NAMALWA (cell line): ENCODE data around the gene SELL.
"Not testable (repeated sequence)": the region's sequence is repeated elsewhere in the genome, so short reads cannot be mapped to it uniquely, and the experiment has no call there.

Experiments used
- DNase-seq: peaks from one replicate; pipeline ENCODE4 v3.0.0-alpha.2; 2015; ENCODE audit warnings: low spot score

SELL gene

DNA sequence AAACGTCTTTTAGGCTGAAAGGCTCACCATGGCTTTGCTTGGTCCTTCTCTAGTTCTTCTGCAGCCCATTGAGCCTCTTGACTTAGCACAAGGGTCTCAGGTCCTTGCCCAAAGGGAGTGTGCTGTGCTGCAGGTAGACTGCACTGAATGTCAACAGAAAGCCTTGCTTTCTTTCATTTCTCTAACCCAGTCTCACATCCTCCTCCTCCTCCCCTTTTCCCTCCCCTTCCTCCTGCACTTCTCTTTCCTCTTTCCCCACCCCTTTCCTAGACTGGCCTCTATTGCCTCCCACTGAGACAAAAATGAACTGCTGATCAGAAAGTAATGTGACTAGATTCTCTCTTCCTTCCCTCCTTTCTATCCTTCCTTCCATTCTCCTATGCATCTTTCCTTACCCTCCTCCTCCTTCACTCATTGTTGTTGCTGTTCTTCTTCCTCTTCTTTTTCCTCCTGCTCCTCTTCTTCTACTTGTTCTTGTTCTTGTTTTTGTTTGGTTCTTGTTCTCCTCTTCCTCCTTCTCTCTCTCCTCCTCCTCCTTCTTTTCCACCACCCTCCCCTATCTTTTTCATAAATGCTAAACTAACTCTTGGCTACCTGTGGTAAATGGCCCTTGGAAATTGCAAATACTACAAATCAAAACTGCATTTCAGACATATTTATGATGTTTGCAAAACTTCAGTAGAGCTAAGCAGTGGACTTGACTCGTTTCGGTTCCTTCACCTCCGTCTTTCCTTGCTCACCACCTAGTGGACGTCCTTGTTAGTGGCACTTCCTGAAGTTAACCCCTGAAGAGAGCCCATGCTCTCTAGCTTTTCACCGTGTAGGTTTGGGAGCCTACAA lies at the start of gene SELL:
TSS of gene SELL (minus strand) at position 152 of the 840 bp plus-strand sequence. CDS start at position 30, 122 bp downstream.
- peak; percentile 91 for DNase-seq

DNA sequence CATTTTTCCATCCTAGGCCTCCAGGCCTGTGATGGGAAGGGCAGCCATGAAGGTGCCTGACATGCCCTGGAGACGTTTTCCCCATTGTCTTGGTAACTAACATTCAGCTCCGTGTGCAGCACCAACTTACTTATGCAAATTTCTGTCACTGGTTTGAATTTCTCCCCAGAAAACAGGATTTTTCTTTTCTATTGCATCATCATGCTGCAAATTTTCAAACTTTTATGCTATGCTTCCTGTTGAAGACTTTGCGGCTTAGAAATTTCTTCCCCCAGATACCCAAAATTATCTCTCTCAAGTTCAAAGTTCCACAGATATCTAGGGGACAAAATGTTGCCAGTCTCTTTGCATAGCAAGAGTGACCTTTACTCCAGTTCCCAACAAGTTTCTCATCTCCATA lies 47.6 kb upstream of the SELL start:
- no peak for DNase-seq

DNA sequence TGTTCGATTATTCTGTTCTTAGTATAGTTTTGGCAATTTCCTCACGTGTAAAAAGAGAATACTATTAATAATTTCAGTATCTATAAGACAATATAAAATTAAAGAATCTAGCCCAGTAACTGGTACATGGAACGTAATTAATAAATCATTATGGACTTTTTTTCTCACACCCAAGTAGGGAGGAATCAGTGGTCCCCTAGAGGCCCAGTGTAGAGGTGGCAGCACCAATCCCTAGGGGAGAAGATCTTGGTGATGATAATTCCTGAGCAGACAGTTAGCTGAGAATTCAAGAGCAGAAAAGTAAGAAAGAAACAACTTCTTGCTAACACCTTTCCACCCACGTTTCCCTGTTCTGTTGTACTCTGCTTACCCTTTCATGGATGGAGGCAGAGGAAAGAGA lies 42.1 kb upstream of the SELL start:
- DNase-seq: no peak

GRCh38 chr1:169750041-169750440 lies 38.6 kb upstream of the SELL start:
- no peak for DNase-seq

- no peak for DNase-seq
Measured at GRCh38 chr1:169746550-169746949, 35.1 kb upstream of the SELL start.

DNA sequence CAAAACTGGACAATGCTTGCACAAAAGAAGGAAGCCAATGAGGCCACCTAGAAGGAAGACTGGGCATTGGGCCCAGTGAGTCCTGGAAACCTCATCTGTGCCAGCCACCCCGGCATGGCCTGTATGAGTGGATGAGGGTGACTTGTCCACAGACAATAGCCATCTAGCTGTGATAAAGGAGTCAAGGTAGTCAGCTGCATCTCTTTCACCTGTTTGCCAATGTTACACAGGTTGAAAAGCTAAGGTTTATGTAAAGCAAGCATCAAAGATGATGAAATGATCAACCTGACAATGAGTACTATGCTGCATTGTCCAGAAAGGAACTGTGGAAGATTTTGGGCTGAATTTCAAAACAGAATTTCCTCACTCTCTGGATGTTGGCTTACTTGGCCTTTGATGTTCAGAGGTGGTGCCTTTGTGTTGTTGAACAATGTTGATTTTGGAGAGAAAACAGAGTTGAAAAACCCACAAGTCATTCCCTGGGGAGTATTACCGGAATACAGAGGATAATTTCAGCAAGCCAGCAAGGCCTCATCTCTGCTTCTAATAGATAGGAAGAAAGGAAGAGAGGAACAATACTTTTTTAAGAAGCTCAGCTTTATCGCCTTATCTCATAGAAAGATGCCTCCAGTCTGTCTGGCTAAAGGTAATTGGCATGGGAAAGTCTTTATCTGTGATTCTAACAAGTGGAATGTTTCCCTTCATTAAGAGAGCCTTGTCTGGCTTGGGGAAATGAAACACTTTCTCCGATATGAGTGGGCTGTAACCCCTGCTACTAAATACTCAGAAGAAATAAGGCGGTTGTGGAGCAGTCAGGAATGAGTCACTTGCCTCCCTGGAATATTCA lies 33.8 kb upstream of the SELL start:
- no peak for DNase-seq

GRCh38 chr1:169741666-169742394 lies 30.4 kb upstream of the SELL start:
- DNase-seq: no peak

DNA sequence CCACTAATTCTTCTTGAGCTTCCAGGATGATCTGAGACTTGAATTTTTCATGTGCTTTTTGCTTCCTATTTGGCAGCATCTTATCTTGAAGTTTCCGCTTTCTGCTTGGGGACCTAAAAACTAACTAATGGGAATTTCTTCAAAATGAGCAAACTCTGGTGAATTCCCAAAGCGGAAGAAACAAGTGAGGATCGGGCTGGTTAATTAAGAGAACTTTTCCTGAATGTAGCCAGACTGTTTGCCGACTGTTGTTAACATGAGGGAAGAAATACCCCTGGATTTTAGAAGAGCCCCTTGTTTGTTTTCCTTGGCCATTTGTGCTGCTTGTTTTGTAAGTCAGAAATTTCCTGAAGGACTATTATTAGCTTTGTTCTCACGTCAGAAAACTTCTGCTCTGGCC lies 28.6 kb upstream of the SELL start:
- no peak for DNase-seq

DNA sequence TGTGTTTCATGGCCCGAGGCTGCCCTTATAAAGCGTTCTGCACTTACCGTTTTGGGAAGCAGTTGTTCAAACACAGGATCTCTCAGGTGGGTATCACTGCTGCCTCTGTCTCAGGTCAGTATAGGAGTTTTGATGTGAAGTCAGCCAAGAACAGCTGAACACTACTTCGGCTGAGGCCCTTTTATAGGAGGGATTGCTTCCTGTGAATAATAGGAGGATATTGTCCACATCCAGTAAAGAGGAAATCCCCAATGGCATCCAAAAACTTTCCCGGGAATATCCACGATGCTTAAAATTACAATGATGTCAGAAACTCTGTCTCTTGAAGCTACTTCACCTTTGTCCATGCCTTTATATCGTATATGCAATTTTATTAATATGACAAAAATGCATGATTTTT lies 22.5 kb upstream of the SELL start, which contains the start of gene SELE:
TSS of gene SELE (minus strand) at position 156 of the 400 bp plus-strand sequence. CDS start 467 bp downstream, outside the sequence.
- DNase-seq: no peak

DNA sequence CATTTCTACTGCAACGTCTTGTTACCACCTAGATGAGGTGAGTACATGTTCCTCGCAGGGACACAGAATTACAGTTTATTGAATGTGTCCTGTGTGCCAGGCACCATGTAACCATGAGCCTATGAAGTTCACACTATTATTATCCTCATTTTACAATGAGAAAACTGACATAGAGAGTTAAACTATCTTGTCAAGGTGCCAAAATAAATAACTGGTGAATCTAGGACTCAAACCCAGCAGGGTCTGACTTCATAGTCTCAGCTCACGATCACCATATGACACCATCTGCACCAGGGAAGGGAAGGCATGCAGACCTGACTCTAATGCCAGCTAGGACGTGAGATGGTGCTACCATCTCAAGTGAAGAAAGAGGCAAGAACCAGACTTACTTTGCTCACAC lies 20.0 kb upstream of the SELL start:
- DNase-seq: no peak

DNA sequence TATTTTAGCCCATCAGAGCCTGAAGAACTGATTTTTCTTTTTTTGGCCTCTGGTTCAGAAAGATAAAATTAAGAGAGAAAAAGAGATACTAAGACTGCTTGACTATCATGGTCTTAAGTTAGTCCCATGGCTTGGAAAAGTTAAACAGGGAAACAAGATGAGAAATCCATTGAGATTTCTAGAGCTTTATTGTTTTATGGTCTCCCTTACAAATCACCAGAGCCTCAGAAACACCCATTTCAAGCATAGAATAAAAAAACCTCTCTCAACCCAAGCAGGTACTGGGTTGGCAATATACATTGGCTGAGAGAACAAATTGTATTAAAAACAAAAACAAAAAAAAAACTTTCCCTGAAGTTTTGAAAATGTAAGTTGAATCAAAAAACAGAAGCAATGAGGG lies 18.6 kb upstream of the SELL start:
- DNase-seq: no peak

- no peak for DNase-seq
Measured at GRCh38 chr1:169727307-169727706, 15.9 kb upstream of the SELL start.

GRCh38 chr1:169726851-169727250 lies 15.4 kb upstream of the SELL start:
- DNase-seq: no peak

DNA sequence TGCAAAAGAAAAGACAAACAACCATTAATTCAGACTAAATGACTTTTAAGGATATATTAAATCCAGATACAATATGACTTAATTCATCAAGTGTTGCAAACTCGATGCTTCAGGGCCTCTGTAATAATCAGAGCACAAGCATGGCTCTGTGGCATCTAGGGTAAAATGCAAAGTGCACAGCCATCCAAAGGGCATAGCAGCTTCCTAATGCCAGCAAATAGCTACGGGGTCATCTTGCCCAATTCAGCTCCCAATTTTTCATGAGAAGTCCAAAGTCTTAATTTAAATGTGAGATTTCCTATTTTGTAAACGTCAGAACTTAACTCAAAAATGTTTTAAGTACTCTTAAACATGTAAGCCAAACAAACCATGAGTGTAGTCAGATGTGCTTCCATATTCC lies 14.5 kb upstream of the SELL start:
- DNase-seq: no peak

GRCh38 chr1:169724168-169724567 lies 12.7 kb upstream of the SELL start:
- no peak for DNase-seq

GRCh38 chr1:169723763-169724162 lies 12.3 kb upstream of the SELL start:
- no peak for DNase-seq

GRCh38 chr1:169722779-169723178 lies 11.4 kb upstream of the SELL start:
- DNase-seq: no peak

- not testable (repeated sequence) for DNase-seq
Measured at GRCh38 chr1:169715100-169715499, 3.7 kb upstream of the SELL start.

DNA sequence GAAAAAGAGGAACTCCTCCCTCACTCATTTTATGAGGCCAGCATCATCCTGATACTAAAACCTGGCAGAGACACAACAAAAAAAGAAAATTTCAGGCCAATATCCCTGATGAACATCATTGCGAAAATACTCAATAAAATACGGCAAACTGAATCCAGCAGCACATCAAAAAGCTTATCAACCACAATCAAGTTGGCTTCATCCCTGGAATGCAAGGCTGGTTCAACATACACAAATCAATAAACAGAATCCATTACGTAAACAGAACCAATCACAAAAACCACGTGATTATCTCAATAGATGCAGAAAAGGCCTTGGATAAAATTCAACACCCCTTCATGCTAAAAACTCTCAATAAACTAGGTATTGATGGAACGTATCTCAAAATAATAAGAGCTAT lies 1.7 kb upstream of the SELL start:
- not testable (repeated sequence) for DNase-seq

GRCh38 chr1:169712309-169712631 lies 850 bp upstream of the SELL start:
- DNase-seq: no peak

- DNase-seq: no peak
Measured at GRCh38 chr1:169708647-169709046, 2.8 kb downstream of the SELL start.

DNA sequence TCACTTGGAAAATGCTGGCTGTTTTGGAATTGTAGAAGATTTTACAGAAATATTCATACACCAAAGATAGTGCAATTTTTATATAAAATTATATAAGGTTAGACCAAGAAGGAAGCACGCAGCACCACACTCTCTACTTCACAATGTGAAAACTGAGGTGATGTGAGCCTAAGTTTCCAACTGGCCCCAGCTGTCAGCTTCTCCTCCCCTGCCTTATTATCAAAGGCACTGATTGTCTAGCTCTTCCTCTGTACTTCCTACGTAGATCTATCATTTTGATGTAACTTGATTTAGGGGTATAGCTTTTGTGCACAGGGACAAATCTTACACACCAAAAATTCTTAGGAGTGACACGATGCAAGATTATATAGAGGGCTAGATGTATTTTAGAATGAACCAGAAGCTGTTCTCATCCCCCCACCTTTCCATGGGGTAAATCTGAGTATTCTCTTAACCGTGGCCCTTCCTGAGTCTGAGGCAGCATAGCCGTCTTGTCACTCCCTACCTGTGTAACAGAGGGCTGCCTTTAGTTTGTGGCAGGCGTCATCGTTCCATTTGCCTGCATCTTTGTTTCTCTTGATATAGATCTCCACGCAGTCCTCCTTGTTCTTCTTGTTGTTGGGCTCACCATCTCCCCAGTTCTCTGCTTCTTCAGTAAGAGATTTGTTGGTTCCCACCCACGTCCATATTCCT lies 3.4 kb downstream of the SELL start:
- no peak for DNase-seq
